Measurements from ENCODE around the gene BRINP2.

BRINP2 gene

DNA sequence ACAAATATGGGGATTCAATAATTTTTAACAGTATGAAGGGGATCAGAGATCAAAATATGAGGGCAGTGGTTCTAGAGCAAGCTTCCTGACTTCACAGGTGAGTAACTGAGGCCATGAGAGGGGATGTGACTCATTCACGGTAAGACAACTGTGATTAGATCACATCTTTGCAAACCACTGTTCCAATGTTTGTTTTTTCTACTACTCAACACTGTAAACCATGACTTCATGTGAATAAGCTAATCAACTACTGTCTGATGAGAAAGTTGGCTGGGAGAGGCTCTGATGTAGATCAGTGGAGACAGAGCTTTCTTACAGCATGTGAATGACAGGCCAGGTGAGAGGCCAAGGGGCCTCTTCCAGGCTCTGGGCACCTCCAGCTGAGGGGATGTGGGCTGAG, 84.7 kb downstream of the BRINP2 start:
- H3K27me3 ChIP-seq (replicated peaks) = no peaks in the 10 kb centered on the region
- H3K27ac ChIP-seq = no peak overlapping the region
- in situ Hi-C loops (cut with HindIII; ENCODE audit: low pct_ligation_motif_present, low sequenced_read_pairs) = no loop called here
- no peak for DNase-seq
- TF ChIP-seq, protein P1, sequence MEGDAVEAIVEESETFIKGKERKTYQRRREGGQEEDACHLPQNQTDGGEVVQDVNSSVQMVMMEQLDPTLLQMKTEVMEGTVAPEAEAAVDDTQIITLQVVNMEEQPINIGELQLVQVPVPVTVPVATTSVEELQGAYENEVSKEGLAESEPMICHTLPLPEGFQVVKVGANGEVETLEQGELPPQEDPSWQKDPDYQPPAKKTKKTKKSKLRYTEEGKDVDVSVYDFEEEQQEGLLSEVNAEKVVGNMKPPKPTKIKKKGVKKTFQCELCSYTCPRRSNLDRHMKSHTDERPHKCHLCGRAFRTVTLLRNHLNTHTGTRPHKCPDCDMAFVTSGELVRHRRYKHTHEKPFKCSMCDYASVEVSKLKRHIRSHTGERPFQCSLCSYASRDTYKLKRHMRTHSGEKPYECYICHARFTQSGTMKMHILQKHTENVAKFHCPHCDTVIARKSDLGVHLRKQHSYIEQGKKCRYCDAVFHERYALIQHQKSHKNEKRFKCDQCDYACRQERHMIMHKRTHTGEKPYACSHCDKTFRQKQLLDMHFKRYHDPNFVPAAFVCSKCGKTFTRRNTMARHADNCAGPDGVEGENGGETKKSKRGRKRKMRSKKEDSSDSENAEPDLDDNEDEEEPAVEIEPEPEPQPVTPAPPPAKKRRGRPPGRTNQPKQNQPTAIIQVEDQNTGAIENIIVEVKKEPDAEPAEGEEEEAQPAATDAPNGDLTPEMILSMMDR (IDR thresholded peaks at IDR 0.05; ENCODE audit: low read depth, low read length, missing control alignments) = no peak
- H3K4me3 ChIP-seq (ENCODE audit: low read depth, low read length) = no peak overlapping the region
- H3K36me3 ChIP-seq (replicated peaks) = no peaks in the 10 kb centered on the region

DNA sequence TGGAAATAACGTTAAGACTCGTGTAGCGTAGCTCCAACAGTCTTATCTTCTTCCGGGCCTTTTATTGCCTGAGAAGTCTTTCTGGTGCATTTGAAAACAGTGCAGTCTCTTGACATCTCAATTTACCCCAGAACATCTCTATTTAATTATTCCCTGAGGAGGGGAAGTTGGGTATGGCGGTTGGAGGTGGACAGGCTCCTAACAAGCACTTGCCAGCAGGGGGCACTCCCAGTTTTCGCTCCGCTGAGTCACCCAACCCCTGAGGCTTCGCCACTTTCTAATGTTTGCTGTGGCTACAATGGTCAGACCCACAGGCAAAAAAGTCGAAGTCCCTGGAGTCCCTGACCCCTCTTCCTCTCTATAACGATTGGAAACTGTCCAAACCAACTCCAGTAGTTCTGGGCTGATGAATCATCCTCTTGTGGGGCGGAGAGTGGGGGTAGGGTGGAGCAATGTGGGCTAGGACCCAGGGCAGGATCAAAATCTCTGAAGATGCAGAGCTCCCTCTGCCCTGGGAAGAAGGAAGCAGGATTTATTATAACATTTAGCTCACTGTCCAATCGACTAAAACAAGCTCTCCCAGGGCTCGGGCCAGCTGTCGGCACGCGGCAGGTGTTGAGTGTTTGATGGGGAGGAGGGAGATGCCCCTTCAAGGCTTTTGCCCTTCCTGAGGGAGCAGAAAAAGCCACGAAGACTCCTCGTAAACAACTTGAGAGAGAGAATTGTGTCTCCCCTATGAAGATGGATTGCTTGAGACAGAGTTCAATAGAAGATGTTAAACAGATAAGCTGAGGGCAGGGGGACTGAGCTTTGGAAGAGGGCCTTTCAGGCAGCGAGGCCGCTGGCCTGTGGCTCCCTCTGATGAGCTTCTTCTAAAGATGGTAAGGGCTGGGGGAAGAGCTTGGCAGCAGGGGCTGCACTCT, 85.7 kb downstream of the BRINP2 start:
- H3K27me3 ChIP-seq (replicated peaks) = no peaks in the 10 kb centered on the region
- in situ Hi-C loops (cut with HindIII; ENCODE audit: low pct_ligation_motif_present, low sequenced_read_pairs) = no loop called here
- TF ChIP-seq, protein P1 (IDR thresholded peaks at IDR 0.05; ENCODE audit: low read depth, low read length, missing control alignments) = peak; percentile 79
- no peaks in the 10 kb centered on the region for H3K36me3 ChIP-seq (replicated peaks)
- peak; percentile 87 for DNase-seq
- H3K4me3 ChIP-seq (ENCODE audit: low read depth, low read length) = no peak overlapping the region
- H3K27ac ChIP-seq = no peak overlapping the region

DNA sequence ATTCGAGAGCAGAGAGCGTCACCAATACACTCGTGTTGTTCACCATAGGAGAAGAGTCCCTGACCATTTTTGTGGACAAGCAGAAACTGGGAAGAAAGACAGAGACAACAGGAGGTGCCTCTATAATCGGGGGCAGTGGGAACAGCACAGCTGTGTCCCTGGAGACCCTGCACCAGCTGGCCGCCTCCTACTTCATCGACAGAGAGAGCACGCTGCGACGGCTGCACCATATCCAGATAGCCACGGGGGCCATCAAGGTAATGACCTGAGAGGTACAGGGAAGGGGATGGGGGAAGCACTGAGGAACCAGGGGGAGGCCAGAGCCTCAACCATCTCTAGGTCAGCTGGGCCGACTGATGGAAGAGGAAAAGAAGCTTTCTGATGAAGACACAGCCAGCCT, 86.4 kb downstream of the BRINP2 start:
- Histone ChIP-seq H3K36me3 (replicated peaks) (no peaks in the 10 kb centered on the region), H3K27ac (no peak overlapping the region), H3K4me3 (ENCODE audit: low read depth, low read length) (no peak overlapping the region), H3K27me3 (replicated peaks) (no peaks in the 10 kb centered on the region)
- no peak for DNase-seq
- in situ Hi-C loops (cut with HindIII; ENCODE audit: low pct_ligation_motif_present, low sequenced_read_pairs) = no loop called here
- TF ChIP-seq, protein P1 (IDR thresholded peaks at IDR 0.05; ENCODE audit: low read depth, low read length, missing control alignments) = no peak

DNA sequence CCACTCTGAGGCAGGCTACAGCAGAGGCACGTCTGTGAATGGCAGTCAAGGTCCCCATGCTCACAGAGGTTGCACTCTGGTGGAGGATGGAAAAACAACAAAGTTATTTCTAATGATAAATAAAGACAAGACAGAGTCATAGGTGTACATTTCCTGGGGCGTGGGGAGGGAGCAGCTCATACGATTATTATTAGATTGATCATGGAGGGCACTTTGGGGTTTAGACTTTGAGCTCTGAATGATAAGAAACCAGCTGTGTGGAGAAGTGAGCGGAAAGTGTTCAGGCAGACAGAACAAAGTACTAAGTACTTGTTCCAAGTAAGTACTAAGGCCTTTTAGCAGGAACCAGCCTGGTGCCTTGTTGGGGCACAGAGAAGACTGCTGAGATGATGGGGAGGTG, 86.8 kb downstream of the BRINP2 start:
- no peaks in the 10 kb centered on the region for H3K36me3 ChIP-seq (replicated peaks)
- no peaks in the 10 kb centered on the region for H3K27me3 ChIP-seq (replicated peaks)
- TF ChIP-seq, protein P1 (IDR thresholded peaks at IDR 0.05; ENCODE audit: low read depth, low read length, missing control alignments) = no peak
- H3K4me3 ChIP-seq (ENCODE audit: low read depth, low read length) = no peak overlapping the region
- no peak overlapping the region for H3K27ac ChIP-seq
- in situ Hi-C loops (cut with HindIII; ENCODE audit: low pct_ligation_motif_present, low sequenced_read_pairs) = no loop called here
- no peak for DNase-seq

DNA sequence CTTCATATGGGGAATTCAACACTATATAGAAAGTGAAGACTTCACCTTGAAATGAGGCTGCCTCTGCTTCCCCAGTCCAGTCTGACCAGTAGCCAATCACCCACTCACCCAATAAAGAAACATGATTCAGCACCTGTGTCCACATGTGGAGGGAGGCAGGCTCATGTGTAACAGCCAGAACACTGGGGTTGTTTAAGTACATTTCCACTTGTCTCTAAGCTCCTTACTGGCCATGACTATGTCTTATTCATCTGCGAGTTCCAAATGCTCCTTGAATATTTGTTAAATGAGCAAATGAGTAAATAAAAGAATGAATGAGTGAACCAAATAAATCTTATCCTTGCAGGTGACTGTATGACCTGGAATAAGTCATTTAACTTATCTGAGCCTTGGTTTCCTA, 100.1 kb downstream of the BRINP2 start:
- DNase-seq = no peak
- no peak overlapping the region for H3K4me3 ChIP-seq (ENCODE audit: low read depth, low read length)
- H3K36me3 ChIP-seq (replicated peaks) = no peaks in the 10 kb centered on the region
- no peaks in the 10 kb centered on the region for H3K27me3 ChIP-seq (replicated peaks)
- TF ChIP-seq, protein P1 (IDR thresholded peaks at IDR 0.05; ENCODE audit: low read depth, low read length, missing control alignments) = no peak
- no peak overlapping the region for H3K27ac ChIP-seq
- in situ Hi-C loops (cut with HindIII; ENCODE audit: low pct_ligation_motif_present, low sequenced_read_pairs) = no loop called here

All from brain microvascular endothelial cell (primary cell).